Measurements from ENCODE around the gene SYNGR3. TPM values are rescaled to one million over a fixed set of nuclear protein-coding genes. Genes with fewer than 3 reads are reported as not detected.

SYNGR3 gene
- total RNA-seq, 2 donors from 2014 or later: 2.0 to 9.0 TPM

Other genes starting within 250 kb of the SYNGR3 start
- 10 to 100 TPM; 30.9 to 55.6 TPM for gene NME3, start 218.4 kb upstream of the SYNGR3 start, total RNA-seq
- gene EME2, start 217.2 kb upstream of the SYNGR3 start, total RNA-seq: 10 to 100 TPM; 21.9 to 24.0 TPM
- gene MRPS34, start 216.8 kb upstream of the SYNGR3 start, total RNA-seq: 100 to 1,000 TPM; 106 to 180 TPM
- gene SPSB3, start 207.4 kb upstream of the SYNGR3 start, total RNA-seq: 10 to 100 TPM; 19.1 to 29.2 TPM
- 10 to 100 TPM; 41.0 to 48.3 TPM for gene NUBP2, start 207.0 kb upstream of the SYNGR3 start, total RNA-seq
- gene IGFALS, start 196.3 kb upstream of the SYNGR3 start, total RNA-seq: not detected
- 10 to 100 TPM; 31.7 to 65.6 TPM for gene HAGH, start 163.1 kb upstream of the SYNGR3 start, total RNA-seq
- 10 to 100 TPM; 11.9 to 13.0 TPM for gene FAHD1, start 162.8 kb upstream of the SYNGR3 start, total RNA-seq
- gene MEIOB, start 117.8 kb upstream of the SYNGR3 start, total RNA-seq: under 1 TPM; 0.43 to 0.45 TPM
- gene HS3ST6, start 71.6 kb upstream of the SYNGR3 start, total RNA-seq: not detected
- 10 to 100 TPM; 17.3 to 41.7 TPM for gene MSRB1, start 46.8 kb upstream of the SYNGR3 start, total RNA-seq
- gene RPL3L, start 35.3 kb upstream of the SYNGR3 start, total RNA-seq: not detected
- gene NDUFB10, start 30.4 kb upstream of the SYNGR3 start, total RNA-seq: 10 to 100 TPM; 63.4 to 98.8 TPM
- gene RPS2, start 25.1 kb upstream of the SYNGR3 start, total RNA-seq: 1,000 to 10,000 TPM; 5,211 to 5,668 TPM
- gene RNF151, start 23.1 kb upstream of the SYNGR3 start, total RNA-seq: under 1 TPM in 1 of 2 donors, not detected in 1; 0.41 TPM
- 10 to 100 TPM; 18.8 to 37.2 TPM for gene TBL3, start 17.9 kb upstream of the SYNGR3 start, total RNA-seq
- not detected for gene NOXO1, start 8.5 kb upstream of the SYNGR3 start, total RNA-seq
- gene GFER, start 5.8 kb upstream of the SYNGR3 start, total RNA-seq: 10 to 100 TPM; 19.1 to 25.0 TPM
- gene ZNF598, start 19.9 kb downstream of the SYNGR3 start, total RNA-seq: 10 to 100 TPM; 72.2 to 87.9 TPM
- 1 to 10 TPM in 1 of 2 donors, under 1 TPM in 1; 0.61 to 4.6 TPM for gene NPW, start 29.8 kb downstream of the SYNGR3 start, total RNA-seq
- 1 to 10 TPM in 1 of 2 donors, under 1 TPM in 1; 0.82 to 3.7 TPM for gene NHERF2, start 36.9 kb downstream of the SYNGR3 start, total RNA-seq
- 10 to 100 TPM; 21.6 to 25.3 TPM for gene NTHL1, start 57.9 kb downstream of the SYNGR3 start, total RNA-seq
- gene TSC2, start 58.0 kb downstream of the SYNGR3 start, total RNA-seq: 100 to 1,000 TPM in 1 of 2 donors, 10 to 100 TPM in 1; 70.5 to 121 TPM
- gene PKD1, start 145.9 kb downstream of the SYNGR3 start, total RNA-seq: 10 to 100 TPM; 77.0 to 87.6 TPM
- gene RAB26, start 158.7 kb downstream of the SYNGR3 start, total RNA-seq: under 1 TPM in 1 of 2 donors, not detected in 1; 0.80 TPM
- 10 to 100 TPM; 67.7 to 92.0 TPM for gene TRAF7, start 165.8 kb downstream of the SYNGR3 start, total RNA-seq
- 10 to 100 TPM in 1 of 2 donors, under 1 TPM in 1; 0.77 to 11.3 TPM for gene CASKIN1, start 206.6 kb downstream of the SYNGR3 start, total RNA-seq
- gene MLST8, start 215.5 kb downstream of the SYNGR3 start, total RNA-seq: 10 to 100 TPM; 49.5 to 52.2 TPM
- gene BRICD5, start 220.9 kb downstream of the SYNGR3 start, total RNA-seq: 10 to 100 TPM in 1 of 2 donors, 1 to 10 TPM in 1; 6.3 to 10.3 TPM
- 10 to 100 TPM; 15.1 to 20.9 TPM for gene PGP, start 224.9 kb downstream of the SYNGR3 start, total RNA-seq
- 10 to 100 TPM; 19.0 to 22.5 TPM for gene E4F1, start 233.6 kb downstream of the SYNGR3 start, total RNA-seq
- gene DNASE1L2, start 246.5 kb downstream of the SYNGR3 start, total RNA-seq: 1 to 10 TPM; 1.3 to 1.5 TPM